HG03025 (cell line): Measurements from ENCODE around the gene OGDHL.
"Not testable (repeated sequence)": the region's sequence is repeated elsewhere in the genome, so short reads cannot be mapped to it uniquely, and the experiment has no call there.

Experiments used
- ATAC-seq: cut with Tn5 transposase; IDR thresholded peaks from one replicate; pipeline ENCODE4 v1.9.1; 2021; ENCODE audit warnings: mild to moderate bottlenecking, moderate library complexity; ENCODE audit not compliant: unreplicated experiment, low FRiP score

Gene OGDHL

DNA sequence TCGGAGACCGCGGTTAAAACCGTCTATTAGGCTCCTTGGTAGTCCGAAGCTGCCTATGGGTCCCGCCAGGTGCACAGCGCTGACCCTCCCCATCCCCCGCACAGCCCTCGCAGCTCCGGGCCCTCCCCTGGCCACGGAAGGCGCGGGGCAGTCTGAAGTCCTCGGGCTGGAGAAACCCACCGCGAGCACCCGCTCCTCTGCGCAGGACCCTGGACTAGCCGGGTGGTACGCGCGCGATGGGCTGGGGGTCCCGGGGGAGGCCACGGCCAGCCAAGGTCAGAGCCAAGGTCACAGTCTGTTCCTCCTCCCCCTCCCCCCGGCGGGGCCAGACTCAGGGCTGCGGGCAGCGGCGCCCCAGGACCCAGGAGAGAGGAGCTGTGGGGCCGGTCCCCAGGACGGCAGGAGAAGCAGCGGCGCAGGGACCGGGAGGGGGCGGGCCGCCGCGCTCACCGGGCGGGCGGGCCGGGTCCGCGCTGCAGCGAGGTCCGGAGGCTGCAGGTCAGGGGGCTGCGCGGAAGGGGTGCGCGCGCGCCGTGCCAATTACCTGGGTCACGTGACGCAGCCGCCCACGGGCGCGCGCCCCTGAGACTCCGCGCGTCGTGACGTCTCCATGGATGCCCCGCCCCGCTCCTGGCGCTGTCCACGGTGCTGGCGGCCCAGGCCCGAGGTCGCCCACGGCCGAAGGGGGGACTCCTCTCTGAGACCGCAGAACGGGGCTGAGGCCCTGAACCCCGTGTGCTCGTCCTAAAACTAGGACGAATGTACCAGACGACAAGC lies at the start of gene OGDHL:
TSS of gene OGDHL (minus strand) at position 535 of the 777 bp plus-strand sequence. CDS start 3,731 bp downstream, outside the sequence.
- ATAC-seq, result no peak

GRCh38 chr10:49803988-49804387 lies 41.9 kb upstream of the OGDHL start:
- ATAC-seq, result no peak

- ATAC-seq, result no peak
These were observed 36.2 kb upstream of the OGDHL start for GRCh38 chr10:49798275-49798674.

DNA sequence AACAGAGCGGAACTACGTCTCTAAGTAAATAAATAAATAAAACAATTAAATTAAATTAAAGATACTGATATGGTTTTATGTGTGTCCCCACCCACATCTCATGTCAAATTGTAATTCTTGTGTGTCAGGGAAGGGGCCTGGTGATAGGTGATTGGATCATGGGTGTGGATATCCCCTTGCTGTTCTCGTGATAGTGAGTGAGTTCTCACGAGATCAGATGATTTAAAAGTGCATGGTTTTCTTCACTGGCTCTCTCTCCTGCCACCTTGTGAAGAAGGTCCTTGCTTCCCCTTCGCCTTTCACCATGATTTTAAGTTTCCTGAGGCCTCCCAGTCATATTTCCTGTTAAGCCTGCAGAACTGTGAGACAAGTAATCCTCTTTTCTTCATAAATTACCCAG lies 29.0 kb upstream of the OGDHL start:
- ATAC-seq, result no peak

DNA sequence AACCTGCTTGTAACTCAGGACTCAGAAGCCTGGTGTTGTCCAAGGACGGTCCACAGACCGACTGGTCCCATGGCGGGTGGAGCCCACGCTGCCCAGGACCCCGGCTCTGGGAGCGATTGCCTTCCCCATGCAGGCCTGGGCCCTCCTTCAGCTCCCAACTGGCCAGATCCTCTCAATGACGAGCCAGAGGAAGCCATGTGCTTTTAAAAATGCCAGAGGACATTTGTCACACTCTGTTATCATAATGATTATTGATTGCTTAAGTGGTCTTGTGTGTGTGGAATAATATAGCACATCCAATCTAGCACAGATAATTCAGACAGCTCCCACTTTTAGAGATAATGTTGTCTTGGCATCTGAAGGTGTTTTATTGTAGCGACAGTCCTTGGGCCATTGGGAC lies 22.6 kb upstream of the OGDHL start:
- no peak for ATAC-seq

- no peak for ATAC-seq
These were observed 21.5 kb upstream of the OGDHL start for GRCh38 chr10:49783645-49784044.

DNA sequence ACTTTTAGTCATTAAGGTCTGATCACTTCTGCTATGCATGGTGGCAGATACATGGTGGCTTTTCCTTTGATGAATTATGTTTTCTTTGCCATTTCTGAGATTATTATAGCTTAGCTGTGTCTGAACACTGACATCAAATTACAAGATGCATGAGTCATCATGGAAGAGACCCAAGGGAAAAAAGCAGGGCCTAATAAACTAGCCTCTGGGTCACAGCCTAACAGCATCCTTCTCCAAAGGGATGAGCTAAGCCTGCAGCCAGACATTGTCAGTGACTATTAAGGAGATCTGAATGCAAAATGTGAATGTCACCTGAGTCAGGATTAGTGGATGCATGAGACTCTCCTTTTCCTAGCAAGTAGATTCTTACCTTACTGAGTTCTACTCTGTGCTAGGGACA lies 19.1 kb upstream of the OGDHL start:
- no peak for ATAC-seq

- ATAC-seq, result no peak
These were observed 16.1 kb upstream of the OGDHL start for GRCh38 chr10:49778197-49778596.

DNA sequence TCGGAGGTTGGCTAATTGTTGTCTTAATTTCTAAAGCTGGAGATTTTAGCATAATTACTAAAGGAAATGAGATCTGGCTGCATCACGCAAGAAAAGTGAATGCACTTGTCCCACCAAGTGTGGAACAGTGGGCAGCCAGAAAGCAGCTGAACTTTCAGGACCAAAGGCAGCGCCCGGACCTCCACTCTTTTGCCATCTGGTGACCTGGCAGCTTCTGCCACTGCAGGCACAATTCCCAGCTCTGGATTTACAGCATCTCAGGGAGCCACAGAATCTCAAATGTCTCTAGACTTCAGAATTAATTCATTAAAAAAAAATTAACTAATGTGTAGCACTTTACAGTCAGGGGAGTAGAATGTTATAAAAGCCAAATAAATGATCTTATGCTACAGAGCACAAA lies 14.7 kb upstream of the OGDHL start:
- no peak for ATAC-seq

DNA sequence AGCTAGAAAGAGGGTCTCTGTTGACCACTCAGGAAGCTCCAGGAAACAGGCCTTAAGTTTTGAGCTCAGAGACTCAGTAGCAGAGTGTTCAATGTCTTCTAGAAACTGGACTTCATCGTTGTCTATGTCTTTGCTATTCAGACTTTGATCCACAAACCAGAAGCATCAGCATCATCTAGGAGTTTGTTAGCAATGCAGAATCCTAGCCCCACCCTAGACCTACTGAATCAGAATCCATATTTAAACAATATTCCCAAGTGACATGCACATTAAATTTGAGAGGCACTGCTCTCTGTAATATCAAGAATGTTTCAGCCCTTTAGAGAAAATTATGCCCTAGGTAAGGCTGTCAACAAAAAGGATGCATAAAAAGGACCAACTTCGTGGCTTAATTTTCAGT lies 12.9 kb upstream of the OGDHL start:
- no peak for ATAC-seq

- ATAC-seq, result not testable (repeated sequence)
These were observed 10.8 kb upstream of the OGDHL start for GRCh38 chr10:49772944-49773343.

DNA sequence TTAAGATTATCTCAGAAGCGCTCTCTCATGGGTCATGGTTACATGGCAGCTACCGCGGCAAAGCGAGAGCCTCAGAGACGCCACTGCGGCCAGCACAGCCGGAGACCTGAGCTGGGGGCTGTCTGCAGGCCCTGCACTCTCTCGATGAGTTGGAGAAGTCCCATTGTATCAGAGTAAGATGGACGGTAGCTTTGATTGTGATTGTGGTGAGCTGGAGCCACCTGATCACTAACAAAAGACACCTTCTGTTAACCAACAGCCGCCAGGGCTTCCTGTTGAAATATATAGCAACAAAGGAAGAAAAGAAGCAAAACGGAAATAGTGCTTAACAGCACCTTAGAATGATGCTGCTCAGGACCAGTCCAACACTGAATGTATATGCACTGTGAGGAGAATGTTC lies 8.9 kb upstream of the OGDHL start:
- not testable (repeated sequence) for ATAC-seq

DNA sequence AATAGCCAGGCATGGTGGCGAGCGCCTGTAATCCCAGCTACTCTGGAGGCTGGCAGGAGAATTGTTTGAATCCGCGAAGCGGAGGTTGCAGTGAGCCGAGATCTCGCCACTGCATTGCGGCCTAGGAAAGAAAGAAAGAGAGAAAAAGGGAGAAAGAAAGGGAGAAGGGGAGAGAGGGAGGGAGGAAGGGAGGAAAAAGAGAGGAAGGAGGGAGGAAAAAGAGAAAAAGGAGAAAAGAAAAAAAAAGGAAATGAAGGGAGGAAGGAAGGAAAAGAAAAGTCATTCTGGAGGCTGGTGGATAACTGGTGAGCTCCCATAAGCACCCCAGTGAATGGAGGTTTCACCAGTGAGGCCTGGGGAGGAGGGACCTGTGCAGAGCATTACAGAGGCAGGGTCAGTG lies 7.6 kb upstream of the OGDHL start:
- ATAC-seq, result no peak

- ATAC-seq, result no peak
These were observed 6.6 kb upstream of the OGDHL start for GRCh38 chr10:49768731-49769130.

DNA sequence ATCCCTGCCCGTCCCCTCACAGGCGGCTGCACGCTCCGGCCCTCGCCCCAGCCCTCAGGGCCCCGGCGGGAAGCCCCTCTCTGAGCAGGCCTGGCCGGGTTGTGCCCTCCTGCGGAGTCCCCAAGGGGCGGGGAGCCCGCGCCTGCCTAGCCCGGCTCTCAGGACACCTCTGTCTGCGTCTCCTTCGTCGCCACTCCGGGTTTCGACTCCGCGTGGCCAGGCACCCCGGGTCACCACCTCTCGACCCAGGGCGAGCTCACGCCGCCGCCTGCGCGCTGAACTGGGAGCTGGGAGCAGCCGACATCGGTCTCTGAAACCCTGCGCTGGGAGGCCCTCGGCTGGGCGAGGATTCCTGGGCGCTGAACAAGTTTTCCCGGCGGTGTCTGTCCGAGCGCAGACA lies 6.2 kb upstream of the OGDHL start:
- no peak for ATAC-seq

- no peak for ATAC-seq
These were observed 5.6 kb upstream of the OGDHL start for GRCh38 chr10:49767752-49768151.

GRCh38 chr10:49766484-49766883 lies 4.4 kb upstream of the OGDHL start:
- no peak for ATAC-seq

GRCh38 chr10:49762566-49762877 lies 399 bp upstream of the OGDHL start:
- no peak for ATAC-seq

GRCh38 chr10:49761201-49761788 lies 828 bp downstream of the OGDHL start:
- ATAC-seq, result no peak

DNA sequence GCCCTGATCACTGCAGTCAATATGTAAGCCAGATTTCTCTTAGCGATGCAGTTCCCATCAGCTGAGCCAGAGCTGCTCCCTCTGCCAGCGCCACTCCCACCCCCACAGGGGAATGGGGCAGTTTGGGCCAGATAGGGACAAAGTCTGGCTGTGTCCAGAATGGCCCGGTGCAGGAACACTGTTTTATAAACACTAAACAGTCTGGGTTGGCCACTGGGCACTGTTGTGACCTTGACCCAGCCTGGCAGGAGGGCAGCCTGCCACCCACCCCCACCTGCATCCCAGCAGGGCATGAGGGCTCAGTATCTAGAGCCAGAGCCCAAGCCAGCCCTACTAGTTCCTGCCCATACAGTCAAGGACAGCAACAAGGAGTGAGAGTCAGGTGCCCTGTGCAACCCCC lies 1.3 kb downstream of the OGDHL start:
- ATAC-seq, result no peak

- no peak for ATAC-seq
These were observed 2.2 kb downstream of the OGDHL start for GRCh38 chr10:49759787-49760551.
